ENCODE results near the gene GPX5.
"Not testable (repeated sequence)": the region's sequence is repeated elsewhere in the genome, so short reads cannot be mapped to it uniquely, and the experiment has no call there.

Gene GPX5

DNA sequence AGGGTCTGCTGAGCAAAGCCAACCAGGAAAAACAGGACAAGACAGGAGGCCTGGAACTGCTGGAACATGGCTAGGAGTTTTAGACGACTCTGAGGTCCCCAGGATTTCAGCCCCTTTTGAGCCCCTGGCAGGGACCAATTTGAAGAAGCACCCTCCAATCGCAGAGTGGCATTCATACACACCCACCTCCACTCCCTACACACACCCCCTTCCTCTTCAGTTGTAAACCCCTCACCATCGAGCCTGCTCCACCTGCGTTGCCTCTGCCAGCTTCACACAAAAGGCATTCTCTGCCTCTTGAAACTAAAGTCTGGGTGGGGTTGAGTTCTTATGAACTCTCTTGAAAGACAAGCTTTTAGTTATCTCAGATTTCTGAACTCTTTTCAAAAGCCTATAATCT, 10.0 kb upstream of the GPX5 start, which contains the start of gene GPX6:
GPX6 (minus strand) TSS at position 118 of the 400 bp plus-strand sequence; CDS start at position 68, 50 bp downstream.
- no peak for DNase-seq (ENCODE audit: low spot score)

DNA sequence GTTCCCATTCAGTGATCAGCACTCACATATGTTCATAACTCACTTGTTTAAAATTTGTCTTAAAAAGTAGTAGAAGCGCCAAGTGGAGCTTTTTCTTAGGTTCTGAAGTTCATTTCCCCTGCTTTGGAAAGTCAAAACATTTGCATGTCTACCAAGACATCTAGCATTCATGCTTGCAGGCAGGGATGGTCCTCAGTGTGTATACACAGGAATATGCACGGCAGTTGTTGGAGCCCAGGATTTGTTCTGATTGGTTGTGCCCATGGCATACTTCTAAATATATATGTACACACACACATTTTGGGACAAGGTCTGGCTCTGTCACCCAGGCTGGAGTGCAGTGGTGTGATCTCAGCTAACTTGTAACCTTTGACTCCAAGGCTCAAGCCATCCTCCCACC, 7.7 kb upstream of the GPX5 start:
- no peak for DNase-seq (ENCODE audit: low spot score)

DNA sequence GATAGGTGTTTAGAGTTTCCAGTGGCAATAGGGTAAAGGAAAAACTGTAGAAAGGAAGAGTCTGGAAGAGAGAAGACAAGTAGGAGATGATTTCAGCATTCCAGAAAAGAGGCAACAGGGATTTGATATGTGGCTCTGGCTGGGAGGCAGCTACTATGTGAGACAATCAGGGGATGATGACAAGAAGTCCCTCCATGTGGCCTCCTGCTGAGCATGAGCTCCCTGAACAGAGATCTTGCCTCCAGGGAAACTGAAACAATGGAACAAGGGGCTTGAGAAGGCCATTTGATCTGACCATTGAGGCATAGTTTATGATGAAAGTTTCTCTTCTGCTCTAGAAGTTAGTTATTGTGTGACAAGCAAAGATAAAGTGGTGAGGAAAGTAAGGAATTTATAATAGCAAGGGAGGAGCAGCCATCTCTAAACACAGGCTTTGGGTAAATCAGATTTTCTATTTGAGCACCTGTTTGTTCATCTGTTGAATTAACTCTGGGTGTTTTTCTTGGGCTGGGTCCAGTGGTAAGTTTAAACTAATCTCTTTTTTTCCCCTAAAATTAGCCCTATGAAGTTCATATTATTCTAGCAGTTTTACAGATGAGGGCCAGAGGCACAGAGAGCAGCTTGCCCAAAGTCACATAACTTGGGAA, 3.0 kb upstream of the GPX5 start:
- no peak for DNase-seq (ENCODE audit: low spot score)

DNA sequence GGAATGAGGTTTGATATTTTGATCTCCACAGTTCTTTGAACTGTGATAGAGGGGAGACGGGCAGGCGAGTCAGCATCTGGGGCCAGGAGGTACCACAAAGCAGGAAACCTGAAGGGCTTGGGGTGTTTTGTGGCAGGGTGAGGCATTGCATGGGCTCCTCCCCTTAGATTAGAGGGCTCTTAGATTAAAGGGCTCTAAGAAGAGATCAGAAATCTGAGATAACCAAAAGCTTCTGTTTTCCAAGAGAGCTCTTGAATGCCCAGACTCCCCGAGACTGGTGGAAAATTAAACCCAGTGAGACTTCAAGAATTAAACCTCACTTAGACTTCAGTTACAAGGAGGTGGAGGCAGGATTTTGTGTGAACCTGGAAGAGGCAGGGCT, 2.4 kb upstream of the GPX5 start:
- DNase-seq (ENCODE audit: low spot score) = no peak

DNA sequence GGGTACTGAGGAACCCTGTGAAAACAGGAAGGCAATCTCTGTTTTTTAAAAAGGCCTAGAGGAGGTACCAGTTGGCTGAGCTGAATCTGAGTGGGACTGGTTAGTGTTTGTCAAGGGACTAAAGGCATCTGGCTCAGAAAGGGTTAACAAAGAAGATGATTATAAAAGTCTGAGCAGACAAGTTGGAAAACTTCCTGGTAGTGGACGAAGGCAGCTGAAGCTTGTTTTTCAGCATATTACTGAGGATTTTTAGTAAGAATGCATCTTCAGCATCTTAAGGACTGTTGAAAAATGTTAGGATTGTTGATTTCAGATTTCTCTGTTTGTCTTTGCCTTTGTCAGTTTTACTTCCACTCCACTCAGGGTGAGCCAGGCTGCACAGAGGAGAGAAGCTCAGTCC, 5.1 kb downstream of the GPX5 start:
- DNase-seq (ENCODE audit: low spot score) = no peak

DNA sequence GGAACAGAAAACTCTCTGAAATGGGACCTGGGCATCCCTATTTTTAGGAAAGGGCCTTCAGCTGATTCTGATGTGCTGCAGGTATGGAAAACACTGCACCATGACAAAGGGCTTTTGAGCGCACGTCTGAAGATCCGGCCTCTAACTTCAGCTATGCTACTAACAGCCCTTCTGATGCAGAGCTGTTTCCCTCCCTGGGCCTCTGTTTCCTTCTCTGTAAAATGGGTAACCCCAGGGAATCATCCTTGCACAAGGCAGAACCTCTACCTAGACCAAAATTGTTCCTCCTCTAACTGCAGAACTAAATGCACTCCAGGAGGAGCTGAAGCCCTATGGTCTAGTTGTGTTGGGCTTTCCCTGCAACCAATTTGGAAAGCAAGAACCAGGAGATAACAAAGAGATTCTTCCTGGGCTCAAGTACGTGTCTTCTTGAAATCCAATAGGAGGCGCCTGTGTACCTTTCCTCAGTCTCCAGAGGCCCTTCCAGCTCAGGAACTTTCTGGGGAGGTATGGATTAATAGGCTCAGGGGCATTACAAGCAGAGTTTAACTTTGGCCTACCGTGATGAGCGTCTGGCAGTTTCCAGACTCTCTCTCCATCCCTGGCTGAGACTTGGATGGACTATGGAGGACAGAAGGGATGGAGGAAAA, 5.9 kb downstream of the GPX5 start:
- DNase-seq (ENCODE audit: low spot score) = no peak

DNA sequence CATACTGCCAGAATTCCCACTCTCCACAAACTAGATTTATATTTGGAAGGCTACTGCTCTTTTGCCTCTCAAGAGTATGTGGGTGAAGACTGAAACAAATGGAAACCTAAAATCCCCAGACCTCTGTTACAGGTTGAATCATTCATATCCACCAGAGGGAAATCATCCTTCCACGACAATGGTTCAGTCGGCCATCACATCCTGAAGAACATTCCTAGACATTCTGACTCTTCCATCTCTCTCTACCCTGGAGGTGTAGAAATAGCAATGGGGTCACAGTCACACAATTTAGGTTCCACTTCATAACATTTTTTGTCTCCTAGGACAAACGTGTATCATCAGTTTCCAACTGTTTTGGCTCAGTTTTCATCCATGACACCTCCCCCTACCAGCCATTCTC, 8.6 kb downstream of the GPX5 start:
- DNase-seq (ENCODE audit: low spot score) = no peak

DNA sequence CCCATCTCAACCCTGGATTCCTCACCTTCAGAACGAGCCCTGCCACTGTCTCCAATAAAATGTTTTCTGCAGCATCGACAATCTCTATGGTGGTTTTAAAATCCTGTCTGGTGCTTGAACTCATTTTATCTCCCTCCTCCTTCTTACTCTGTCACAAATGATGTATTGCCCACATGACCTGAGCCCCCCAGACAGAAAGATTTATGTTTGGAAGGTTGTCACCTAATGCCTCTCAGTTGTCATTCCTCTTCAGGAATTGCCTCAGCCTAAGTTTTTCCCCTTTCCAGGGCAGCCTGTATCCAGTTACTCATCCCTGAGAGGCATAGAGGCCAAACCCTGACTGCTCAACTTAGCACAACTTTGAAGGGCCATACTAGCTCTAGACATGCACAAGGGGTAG, 9.2 kb downstream of the GPX5 start:
- no peak for DNase-seq (ENCODE audit: low spot score)

DNA sequence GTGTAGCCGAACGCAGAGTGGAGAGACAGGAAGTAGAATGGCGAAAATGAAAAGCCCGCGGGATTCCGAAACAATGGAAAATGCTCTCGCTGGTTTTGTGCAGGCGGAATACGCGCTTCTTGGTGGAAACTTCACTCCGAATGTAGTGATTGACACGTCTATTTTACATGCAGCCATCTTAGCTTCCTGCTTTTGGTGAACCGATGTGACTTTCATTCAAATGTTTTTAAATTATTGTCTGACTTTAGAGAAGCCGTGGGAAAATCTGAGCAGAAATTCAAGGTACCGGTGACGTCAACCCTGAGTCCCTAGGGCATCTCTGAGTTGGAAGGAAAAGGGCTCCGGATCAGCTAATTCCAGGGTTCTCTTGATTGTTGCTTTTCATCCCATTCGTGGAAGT, 11.4 kb downstream of the GPX5 start:
- DNase-seq (ENCODE audit: low spot score) = peak; percentile 24

DNA sequence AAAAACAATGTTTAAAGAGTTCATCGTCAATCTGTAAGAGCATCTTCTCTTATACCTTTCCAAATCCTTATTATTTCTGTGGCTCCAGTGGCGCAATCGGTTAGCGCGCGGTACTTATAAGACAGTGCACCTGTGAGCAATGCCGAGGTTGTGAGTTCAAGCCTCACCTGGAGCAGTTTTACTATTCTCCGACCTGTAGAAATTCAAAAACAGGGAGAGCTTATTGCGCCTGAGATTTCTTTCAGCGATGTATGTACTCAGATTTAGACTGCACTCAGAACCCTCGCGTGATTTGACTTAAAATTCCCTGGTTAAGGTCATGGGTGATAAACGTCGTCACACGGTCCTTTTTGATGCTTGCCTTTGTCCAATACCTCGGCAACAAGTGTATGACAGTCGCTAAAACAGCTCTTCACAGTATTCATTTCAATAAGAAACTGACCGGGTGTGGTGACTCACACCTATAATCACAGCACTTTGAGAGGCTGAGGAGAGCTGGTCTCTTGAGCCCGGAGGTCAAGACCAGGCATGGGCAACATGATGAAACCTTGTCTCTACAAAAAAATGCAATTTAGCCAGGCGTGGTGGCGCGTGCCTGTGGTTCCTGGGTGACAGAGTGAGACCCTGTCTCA, 11.9 kb downstream of the GPX5 start:
- DNase-seq (ENCODE audit: low spot score) = peak; percentile 58

DNA sequence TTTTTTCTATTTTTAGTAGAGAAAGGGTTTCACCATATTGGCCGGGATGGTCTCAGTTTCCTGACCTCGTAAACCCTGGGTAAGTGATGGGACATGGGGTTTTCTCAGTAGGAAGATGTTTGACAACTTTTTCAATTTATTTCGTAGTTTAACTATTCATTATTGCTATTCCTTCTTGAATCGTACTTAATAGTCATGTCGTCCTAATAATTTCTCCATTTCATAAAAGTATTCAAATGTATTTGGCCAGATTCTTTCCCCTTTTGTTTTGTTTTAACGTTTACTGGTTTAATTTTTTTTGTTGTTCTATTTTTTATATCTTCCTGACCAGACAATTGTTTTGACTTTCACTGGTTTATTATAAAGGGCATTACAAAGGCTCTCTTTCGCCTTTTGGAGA, 16.3 kb downstream of the GPX5 start:
- DNase-seq (ENCODE audit: low spot score) = no peak

DNA sequence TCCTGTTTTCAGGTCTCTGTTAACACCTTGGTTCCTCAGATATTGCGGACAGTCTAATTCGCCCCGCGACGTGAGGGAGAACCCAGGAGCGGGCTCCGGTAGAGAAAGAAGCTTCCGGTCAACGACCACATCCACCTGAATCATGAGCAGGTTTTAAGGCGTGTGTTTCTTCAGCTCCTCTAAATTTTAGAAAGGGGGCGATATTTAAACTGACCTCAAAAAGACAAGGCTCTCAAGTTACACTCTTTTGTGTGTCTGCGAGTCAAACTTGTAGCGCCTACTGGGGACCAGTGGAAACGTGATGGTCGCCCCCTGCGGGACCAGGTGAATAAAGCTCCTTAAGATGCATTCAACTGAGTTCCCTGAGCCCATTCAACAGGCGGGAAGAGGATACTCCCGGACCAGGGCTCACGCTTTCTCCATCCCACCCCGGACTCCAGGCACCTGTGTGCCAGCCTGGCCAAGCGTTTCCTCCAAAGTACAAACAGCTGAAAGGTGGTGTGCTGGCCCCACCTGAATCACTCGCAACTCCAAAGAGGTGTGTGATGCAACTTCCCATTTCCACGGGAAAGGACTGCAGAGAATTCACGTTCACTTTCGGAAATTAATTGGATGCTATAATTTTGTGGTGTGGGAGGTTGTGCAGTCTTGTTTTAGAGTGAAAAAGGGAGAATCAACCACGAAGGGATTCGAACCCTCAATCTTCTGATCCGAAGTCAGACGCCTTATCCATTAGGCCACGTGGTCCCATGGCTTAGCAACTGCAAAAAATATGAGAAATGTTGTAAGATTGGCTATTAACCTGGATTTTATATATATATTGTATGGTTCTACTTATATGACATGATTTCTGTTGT, 17.0 kb downstream of the GPX5 start:
- peak; percentile 59 for DNase-seq (ENCODE audit: low spot score)

DNA sequence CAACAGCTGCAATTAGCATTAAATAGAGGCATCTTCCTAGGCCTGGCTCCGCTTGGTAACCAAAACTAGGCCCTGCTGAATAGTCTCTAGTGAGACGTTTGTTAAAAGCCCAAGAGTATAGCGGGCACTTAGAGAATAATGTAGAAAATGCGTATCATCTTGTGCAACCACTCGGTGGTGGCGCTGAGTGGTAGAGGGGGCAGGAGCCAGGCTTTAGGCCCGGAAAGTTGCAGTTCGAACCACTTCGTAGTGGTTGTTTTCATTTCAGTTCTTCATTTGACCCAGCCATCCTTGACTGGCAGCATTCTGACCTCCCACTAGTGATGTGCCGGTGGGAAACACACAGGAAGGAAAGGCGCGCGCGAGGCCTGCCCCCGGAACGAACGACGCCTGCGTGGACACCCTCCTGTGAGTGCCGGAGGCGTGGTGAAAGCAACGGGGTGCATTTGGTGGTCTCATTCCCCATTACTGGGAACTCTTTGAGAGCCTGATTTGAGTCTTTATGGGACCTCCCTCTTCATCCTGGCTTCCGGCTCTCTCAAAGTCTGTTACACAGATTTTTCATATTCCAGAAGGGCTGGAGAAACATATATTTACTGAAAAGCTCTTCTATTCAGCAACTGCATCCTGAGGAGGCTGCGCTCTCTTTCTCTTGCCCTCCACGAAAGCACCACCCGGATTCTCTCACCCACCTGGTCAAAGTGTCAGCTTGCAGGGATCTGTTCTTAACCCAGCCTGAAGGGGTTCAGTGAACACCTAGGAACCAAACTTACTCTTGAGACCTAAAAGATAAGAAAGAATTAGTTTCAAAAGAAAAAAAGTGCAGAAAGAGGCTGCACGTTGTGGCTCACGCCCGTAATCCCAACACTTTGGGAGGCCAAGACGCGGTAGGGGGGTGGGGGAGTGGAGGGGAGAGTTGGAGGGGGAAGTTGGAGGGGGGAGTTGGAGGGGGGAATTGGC, 18.2 kb downstream of the GPX5 start:
- peak; percentile 19 for DNase-seq (ENCODE audit: low spot score)

DNA sequence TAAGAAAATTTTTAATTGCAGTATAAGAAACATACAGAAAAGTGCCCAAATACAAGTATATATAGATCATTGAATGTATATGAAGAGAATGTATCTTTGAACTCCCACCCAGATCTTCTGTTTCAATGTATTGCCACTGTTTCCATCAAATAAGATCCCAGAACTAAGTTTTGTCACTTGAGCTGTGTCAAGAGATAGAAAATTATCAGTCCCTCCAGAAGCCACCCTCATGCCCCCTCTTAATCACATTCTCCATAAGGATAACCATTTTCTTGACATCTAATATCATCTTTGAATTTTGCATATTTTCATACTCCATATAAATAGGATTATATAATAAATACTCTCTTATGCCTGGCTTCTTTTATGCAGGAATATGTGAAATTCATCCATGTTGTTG, 20.3 kb downstream of the GPX5 start:
- DNase-seq (ENCODE audit: low spot score) = no peak

DNA sequence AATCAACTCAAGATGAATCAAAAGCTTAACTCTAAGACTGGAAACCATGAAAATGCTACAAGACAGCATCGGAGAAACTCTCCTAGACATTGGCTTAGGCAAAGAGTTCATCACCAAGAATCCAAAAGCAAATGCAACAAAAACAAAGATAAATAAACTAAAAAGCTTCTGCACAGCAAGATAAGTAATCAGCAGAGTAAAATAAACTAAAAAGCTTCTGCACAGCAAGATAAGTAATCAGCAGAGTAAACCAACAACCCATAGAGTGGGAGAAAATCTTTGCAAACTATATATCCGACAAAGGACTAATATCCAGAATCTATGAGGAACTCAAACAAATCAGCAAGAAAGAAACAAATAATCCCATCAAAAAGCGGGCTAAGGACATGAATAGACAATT, 21.3 kb downstream of the GPX5 start:
- DNase-seq (ENCODE audit: low spot score) = not testable (repeated sequence)

DNA sequence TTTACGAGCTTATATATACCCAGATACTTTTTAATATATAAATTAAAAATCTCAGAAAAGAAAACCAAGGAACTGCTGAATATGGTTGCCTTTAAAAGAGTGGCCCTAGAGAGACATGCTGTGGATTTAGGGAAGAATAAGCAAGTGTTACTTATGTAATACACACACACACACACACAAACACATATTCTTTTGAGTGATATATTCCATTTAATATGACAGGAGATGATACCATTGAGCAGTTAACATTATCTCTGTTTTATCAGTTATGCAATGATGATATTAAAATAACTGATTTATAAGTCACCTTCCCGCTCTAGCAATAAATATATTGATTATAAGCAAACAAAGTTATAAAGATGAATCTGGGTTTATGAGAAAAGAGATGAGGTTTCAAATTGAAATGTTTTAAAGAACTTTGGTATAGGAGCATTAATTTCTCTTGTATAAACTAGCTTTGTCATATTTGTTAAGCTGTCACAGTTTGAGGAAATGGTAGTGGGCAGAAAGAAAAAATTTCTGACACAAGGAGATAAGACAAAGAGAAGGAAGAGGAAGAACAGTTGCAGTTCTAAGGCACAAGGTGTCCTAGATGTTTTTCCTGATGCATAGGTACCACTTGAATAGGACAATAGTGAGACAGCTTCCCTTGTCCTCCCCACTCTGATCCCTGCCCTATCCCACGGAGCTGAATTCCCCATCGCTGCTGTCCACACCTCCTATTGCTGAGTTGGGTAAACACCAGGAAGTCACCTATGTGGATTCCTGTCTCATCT, 26.4 kb downstream of the GPX5 start:
- DNase-seq (ENCODE audit: low spot score) = no peak

DNA sequence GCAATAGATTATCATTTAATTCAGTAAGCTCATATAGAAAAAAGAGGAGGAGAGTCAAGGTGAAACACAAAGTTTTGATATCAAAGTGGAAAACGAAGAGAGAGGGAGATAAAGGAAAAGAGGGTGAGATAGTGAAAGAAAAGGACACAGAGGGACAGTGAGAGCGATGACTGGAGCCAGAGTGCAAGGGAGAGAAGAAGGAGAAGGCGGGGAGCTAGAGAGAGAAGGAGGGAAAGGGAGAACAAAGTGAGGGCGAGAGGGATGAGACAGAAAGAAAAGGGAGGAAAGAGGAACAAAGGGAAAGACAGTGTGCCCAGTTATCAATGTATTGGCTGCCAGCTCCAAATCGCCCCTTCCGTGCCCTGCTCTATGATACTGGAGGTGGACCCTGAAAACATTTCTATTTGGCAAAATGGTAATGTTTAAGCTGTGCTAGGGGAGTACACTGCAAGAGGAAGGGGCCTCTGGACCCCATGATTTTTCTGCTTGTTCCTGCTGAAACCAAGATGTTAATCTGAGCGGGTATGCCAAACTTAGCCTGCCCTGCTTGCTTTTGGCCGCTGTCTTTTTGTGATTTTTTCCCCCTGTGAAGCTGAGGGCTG, 27.8 kb downstream of the GPX5 start:
- DNase-seq (ENCODE audit: low spot score) = no peak

DNA sequence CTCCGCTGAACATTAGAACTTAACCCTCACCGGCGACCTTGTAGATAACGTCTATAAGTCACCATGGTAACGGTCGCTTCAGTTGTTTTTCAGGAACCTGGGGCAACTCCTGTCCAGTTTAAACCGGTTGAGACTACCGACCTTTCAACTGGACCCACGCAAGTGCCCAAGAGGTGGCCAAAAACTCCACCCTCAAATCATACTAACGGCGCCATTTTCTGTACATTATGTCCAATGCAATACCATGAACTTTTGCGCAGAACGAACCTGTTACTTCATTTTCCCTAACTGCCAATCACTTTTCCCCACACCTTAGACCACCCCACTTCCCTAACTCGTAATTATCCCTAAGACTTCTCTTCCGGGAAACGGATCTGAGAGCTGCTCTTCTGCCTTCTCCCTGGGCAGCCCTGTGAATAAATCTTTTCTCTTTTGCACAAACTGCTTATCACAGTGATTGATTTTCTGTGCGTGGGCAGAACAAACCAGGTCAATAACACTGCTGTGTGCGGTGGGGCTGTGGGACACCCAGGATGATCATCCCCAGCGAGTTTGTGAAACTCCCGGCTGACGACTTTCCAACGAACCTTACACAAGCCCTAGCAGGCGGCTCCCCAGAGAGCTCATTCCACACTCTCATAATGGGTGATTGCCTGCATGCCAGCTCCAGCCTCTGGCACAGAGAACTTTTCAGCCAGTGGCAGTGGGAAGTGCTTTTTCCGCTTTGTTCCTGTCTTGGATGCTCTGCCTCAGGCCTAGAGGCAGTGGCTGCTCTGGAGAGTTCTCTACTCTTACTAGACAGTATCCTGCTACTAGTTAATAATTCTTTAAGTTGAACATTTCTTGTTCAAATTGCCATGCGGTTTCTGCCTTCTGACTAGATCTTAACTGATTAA, 28.6 kb downstream of the GPX5 start:
- DNase-seq (ENCODE audit: low spot score) = no peak

DNA sequence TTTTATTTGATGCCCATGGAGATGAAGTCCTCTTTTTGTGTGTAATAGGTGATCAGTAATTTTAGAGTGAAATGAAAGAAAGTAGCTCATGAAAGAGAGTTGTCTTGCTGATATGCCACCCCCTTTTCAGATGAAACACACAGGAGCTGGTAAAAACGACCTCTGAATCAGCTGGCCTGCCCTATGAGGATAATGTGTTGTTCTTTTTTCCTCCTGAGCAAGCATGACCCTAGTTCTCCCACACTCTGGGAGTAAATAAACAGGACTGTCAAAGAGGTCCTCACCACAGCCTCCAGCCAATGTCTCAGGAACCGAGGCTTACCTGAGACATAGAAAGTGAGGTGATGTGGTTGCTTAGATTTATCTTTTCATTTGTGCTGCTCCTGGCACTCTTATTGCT, 29.5 kb downstream of the GPX5 start:
- no peak for DNase-seq (ENCODE audit: low spot score)

All from putamen (tissue), 1 donor.